Ishikawa (cell line): Measurements from ENCODE around the gene SYCN.

ENCODE experiments used
- CEBPB ChIP-seq: IDR thresholded peaks from 2 replicates; pipeline ENCODE4 v1.6.1; 2012
- CREB1 ChIP-seq: IDR thresholded peaks from 2 replicates; pipeline ENCODE4 v1.6.1; 2012; ENCODE audit warnings: low read depth
- EGR1 ChIP-seq: IDR thresholded peaks from 2 replicates; pipeline ENCODE4 v1.6.1; 2012
- EP300 ChIP-seq: IDR thresholded peaks from 2 replicates; pipeline ENCODE4 v1.6.1; 2012; ENCODE audit warnings: borderline replicate concordance
- FOXM1 ChIP-seq: IDR thresholded peaks from 2 replicates; pipeline ENCODE4 v1.6.1; 2012; ENCODE audit warnings: low read depth, borderline replicate concordance
- MAX ChIP-seq: IDR thresholded peaks from 2 replicates; pipeline ENCODE4 v1.6.1; 2012
- NFIC ChIP-seq: IDR thresholded peaks from 2 replicates; pipeline ENCODE4 v1.6.1; 2012
- RAD21 ChIP-seq: IDR thresholded peaks from 2 replicates; pipeline ENCODE4 v1.6.1; 2012; ENCODE audit warnings: low read depth
- REST ChIP-seq: IDR thresholded peaks from 2 replicates; pipeline ENCODE4 v1.6.1; 2012; ENCODE audit warnings: low read depth, mild to moderate bottlenecking
- TAF1 ChIP-seq: IDR thresholded peaks from 2 replicates; pipeline ENCODE4 v1.6.1; 2012; ENCODE audit warnings: low read depth, mild to moderate bottlenecking
- TCF12 ChIP-seq: IDR thresholded peaks from 2 replicates; pipeline ENCODE4 v1.6.1; 2012; ENCODE audit warnings: low read depth
- TEAD4 ChIP-seq: IDR thresholded peaks from 2 replicates; pipeline ENCODE4 v1.6.1; 2012
- YY1 ChIP-seq: IDR thresholded peaks from 2 replicates; pipeline ENCODE4 v1.6.1; 2012; ENCODE audit warnings: low read depth
- ZBTB7A ChIP-seq: IDR thresholded peaks from 2 replicates; pipeline ENCODE4 v1.6.1; 2012; ENCODE audit warnings: low read depth
- TF ChIP-seq, protein P1 (sequence below): IDR thresholded peaks from 2 replicates; pipeline ENCODE4 v1.6.1; 2012

SYCN gene

DNA sequence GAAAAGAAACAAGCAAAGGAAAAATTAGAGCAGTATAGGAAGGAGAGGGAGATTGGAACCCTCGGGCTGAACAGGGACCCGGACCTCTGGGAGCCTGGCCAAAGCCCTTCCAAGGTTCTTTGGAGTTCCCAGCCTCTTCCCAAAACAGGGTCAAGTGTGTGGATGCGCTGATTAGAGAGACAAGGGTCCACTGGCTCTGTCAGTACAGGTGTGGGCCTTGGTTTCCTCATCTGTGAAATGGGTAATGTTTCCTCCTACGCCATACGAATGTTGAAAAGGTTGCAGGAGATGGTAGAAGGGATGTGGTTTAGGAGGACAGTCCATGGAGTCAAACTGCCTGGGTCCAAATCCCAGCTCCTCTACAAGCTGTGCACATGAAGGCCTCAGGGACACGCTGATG, 2.1 kb upstream of the SYCN start:
- TF ChIP-seq FOXM1 (no peak), EP300 (no peak), YY1 (no peak), TEAD4 (no peak), TCF12 (no peak), NFIC (no peak), TAF1 (no peak), EGR1 (no peak), CREB1 (no peak), MAX (no peak), CEBPB (no peak), RAD21 (no peak), ZBTB7A (no peak), REST (no peak)
- TF ChIP-seq, protein P1, sequence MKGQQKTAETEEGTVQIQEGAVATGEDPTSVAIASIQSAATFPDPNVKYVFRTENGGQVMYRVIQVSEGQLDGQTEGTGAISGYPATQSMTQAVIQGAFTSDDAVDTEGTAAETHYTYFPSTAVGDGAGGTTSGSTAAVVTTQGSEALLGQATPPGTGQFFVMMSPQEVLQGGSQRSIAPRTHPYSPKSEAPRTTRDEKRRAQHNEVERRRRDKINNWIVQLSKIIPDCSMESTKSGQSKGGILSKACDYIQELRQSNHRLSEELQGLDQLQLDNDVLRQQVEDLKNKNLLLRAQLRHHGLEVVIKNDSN = no peak

- TF ChIP-seq CREB1 = no peak
- no peak for TF ChIP-seq TAF1
- no peak for TF ChIP-seq FOXM1
These were observed 1.3 kb upstream of the SYCN start for GRCh38 chr19:39205449-39205764.

DNA sequence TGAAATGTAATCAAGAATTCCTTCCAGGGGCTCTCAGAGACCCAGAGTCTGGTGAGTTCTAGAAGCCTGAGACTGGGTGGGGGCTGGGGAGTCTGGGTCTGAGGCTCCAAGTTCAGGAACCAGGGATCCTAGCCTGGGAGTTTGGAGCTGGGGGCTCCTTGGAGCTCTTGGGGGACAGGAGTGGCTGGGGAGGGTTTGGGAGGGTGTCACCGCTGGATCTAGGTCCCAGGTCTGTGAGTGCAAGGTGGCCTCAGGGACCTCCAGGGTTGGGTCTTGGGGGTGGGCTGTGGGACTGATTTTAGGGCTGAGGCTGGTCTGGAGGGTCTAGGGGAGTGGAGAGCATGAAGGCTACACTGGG, 1.1 kb downstream of the SYCN start:
- no peak for TF ChIP-seq RAD21
- TF ChIP-seq TAF1 = no peak
- TF ChIP-seq TCF12 = no peak
- no peak for TF ChIP-seq CEBPB
- no peak for TF ChIP-seq MAX
- TF ChIP-seq CREB1 = no peak
- no peak for TF ChIP-seq REST
- TF ChIP-seq YY1 = no peak
- no peak for TF ChIP-seq EGR1
- TF ChIP-seq ZBTB7A = no peak
- TF ChIP-seq EP300 = no peak
- no peak for TF ChIP-seq TEAD4

DNA sequence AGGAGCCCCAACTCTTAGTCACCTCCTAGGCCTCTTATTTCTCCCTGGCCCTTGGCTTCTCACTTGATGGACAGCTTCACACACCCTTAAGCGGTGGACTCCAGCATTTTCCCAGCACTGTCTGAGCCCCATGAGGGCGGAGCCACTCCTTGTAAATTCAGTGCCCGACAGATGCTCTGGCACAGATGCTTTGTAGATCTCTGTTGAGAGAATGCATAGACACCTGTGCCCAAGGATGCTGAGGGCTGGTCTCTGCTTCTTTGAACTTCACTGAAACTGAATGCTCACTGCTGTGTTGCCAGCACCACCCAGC, 3.3 kb downstream of the SYCN start:
- TF ChIP-seq FOXM1 (no peak), NFIC (no peak), TEAD4 (no peak), RAD21 (no peak), YY1 (no peak), MAX (no peak)

- TF ChIP-seq REST (no peak), CEBPB (no peak), EP300 (no peak), CREB1 (no peak), NFIC (no peak), RAD21 (no peak), TEAD4 (no peak), EGR1 (no peak), FOXM1 (no peak), TCF12 (no peak), YY1 (no peak), TAF1 (no peak), MAX (no peak), ZBTB7A (no peak)
- TF ChIP-seq, protein P1 = no peak
These were observed 3.8 kb downstream of the SYCN start for GRCh38 chr19:39200066-39200802.
